GM13977 (cell line): ENCODE measurements around the gene GALNTL6.

ENCODE experiments used
- DNase-seq: peaks from one replicate; pipeline ENCODE4 v3.0.0; 2012; ENCODE audit warnings: low spot score
- in situ Hi-C: fragments of 300-500 bp; cut with MboI; formaldehyde crosslinking; loops from one replicate; pipeline ENCODE4 v1.12.0; 2022; ENCODE audit warnings: low sequenced_read_pairs, low pct_unique_long_range_greater_than_20kb, mixed read lengths, inconsistent platforms; ENCODE audit not compliant: unreplicated experiment
- TF ChIP-seq, protein P1 (sequence below): IDR thresholded peaks from 2 replicates; pipeline ENCODE4 v1.5.1; 2012; ENCODE audit warnings: mild to moderate bottlenecking, control low read depth; ENCODE audit not compliant: insufficient read depth; ENCODE audit errors: extremely low read depth, missing control alignments

Gene GALNTL6

DNA sequence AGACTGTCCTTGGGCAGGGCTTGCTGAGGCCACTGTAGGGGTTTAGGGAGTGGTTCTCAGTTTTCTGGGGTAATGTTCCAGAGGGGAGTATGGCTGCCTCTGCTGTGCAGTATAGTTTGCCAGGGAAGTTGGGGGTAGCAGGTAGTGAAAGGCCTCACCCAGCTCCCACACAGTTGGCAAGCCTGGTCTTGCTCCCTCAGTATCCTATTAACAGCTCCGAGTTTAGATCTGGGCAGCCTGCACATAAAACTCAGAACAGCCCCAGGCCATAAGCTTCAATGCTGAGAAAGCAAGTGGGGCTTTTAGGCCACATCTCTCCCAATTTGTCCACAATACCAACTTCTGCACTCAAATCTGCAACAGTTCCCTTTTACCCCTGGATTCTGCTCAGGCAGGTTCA, 205.2 kb downstream of the GALNTL6 start:
- DNase-seq: no peak
- in situ Hi-C loops: no loop called here
- TF ChIP-seq, protein P1, sequence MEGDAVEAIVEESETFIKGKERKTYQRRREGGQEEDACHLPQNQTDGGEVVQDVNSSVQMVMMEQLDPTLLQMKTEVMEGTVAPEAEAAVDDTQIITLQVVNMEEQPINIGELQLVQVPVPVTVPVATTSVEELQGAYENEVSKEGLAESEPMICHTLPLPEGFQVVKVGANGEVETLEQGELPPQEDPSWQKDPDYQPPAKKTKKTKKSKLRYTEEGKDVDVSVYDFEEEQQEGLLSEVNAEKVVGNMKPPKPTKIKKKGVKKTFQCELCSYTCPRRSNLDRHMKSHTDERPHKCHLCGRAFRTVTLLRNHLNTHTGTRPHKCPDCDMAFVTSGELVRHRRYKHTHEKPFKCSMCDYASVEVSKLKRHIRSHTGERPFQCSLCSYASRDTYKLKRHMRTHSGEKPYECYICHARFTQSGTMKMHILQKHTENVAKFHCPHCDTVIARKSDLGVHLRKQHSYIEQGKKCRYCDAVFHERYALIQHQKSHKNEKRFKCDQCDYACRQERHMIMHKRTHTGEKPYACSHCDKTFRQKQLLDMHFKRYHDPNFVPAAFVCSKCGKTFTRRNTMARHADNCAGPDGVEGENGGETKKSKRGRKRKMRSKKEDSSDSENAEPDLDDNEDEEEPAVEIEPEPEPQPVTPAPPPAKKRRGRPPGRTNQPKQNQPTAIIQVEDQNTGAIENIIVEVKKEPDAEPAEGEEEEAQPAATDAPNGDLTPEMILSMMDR: no peak

DNA sequence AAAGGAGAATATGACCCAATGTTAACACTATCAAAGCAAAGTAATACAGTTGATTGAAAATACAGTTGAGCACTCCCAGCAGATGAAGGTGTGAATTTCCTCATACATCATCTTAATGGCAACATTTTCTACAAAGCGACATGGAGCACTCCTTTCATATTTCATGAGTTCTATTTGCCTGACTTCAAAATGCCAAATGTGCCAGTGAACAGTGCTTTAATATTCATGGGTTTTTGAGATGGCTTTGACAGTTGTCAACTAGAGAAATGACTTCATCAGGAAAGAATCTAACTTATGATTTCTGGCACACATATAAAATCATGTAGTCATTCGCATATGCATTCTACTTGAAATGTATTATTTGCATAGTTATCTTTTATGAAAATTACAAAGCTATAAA, 222.4 kb downstream of the GALNTL6 start:
- DNase-seq: no peak
- in situ Hi-C loops: no loop called here
- TF ChIP-seq, protein P1: no peak

DNA sequence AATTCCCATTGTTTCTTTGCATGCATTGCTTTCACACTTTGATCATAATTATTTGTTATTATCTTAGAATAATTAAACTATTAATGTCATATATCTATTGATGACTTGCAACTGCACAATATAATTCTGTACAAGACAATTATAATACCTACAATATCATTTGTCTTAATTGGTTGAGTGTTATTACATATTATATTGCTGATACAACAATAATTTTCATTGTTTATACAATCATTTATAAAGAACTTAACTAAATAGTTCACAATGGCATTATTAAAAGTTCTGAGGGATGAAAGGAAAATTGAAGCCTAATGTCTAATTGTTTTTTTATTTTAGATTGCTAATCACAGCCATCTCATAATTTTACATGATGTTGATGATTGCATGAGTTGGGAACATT, 227.6 kb downstream of the GALNTL6 start:
- in situ Hi-C loops: no loop called here
- TF ChIP-seq, protein P1: no peak
- DNase-seq: no peak

DNA sequence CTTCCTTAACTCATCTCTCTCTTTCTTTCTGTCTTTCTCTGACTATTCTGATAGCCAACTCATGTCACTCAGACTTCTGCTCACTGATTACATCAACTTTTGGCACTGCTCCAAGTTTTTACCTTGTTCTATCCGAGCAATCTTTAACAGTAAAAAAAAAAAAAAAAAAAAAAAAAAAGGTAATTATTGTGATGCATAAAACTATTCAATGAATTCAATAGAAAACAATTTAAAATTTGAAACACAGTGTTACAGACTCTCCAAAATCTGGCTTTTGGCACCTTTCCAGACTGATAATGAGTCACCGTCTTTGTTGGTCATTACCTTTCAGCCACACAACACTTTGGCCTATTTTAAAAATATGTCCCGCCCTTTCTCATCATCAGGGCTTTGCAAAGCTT, 229.5 kb downstream of the GALNTL6 start:
- DNase-seq: no peak
- TF ChIP-seq, protein P1: no peak
- in situ Hi-C loops: no loop called here

DNA sequence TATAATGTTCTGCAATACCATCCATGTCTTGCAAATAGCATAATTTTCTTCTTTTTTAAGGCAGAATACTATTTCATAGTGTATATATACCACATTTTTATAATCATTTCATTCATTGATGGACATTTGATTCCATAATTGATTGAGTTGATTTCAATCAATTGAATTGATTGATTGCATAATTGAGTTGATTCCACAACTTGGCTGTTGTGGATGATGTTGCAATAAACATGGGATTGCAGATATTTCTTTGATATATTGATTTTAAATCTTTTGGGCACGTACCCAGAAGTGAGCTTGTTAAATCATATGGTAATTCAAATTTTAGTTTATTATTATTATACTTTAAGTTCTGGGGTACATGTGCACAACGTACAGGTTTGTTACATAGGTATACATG, 232.8 kb downstream of the GALNTL6 start:
- in situ Hi-C loops: no loop called here
- DNase-seq: no peak
- TF ChIP-seq, protein P1: no peak

DNA sequence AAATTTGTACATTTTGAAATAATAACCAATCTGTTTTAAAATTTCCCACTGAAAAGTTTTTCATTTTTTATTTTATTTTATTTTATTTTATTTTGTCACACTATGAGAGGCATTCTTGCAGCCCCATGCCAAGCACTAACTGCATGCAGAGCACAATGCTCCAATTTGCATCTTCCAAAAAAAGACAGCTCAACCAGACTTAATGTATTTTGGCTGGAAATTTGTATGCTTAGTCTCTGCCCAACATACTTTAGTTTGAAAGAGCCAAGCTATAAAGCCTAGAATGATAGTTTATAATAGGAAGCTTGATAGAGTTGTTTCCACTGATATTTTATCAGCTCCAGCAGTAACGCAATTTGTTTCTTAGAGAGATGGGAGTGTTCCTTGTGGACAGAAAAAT, 235.5 kb downstream of the GALNTL6 start:
- in situ Hi-C loops: no loop called here

More for the DNA sequence above, 235.5 kb downstream of the GALNTL6 start:
- TF ChIP-seq, protein P1: no peak
- no peak for DNase-seq
